ENCODE results near the gene CMTM4.

DNA sequence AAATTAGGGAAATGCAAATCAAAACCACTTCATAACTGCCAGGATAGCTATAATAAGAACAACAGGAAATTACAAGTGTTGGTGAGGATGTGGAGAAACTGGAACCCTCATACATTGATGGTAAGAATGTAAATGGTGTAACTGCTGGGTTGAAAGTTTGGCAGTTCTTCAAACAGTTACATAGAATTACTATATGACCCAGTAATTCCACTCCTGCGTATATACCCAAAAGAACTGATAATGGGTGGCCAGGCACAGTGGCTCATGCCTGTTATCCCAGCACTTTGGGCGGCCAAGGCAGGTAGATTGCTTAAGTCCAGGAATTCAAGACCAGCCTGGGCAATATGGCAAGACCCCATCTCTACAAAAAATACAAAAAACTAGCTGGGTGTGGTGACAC is 4.5 kb upstream of the CMTM4 start:
- TF ChIP-seq, protein P1, sequence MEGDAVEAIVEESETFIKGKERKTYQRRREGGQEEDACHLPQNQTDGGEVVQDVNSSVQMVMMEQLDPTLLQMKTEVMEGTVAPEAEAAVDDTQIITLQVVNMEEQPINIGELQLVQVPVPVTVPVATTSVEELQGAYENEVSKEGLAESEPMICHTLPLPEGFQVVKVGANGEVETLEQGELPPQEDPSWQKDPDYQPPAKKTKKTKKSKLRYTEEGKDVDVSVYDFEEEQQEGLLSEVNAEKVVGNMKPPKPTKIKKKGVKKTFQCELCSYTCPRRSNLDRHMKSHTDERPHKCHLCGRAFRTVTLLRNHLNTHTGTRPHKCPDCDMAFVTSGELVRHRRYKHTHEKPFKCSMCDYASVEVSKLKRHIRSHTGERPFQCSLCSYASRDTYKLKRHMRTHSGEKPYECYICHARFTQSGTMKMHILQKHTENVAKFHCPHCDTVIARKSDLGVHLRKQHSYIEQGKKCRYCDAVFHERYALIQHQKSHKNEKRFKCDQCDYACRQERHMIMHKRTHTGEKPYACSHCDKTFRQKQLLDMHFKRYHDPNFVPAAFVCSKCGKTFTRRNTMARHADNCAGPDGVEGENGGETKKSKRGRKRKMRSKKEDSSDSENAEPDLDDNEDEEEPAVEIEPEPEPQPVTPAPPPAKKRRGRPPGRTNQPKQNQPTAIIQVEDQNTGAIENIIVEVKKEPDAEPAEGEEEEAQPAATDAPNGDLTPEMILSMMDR (conservative IDR thresholded peaks at IDR 0.05; ENCODE audit: low read depth, low read length) = no peak
- TF ChIP-seq USF2 (IDR thresholded peaks at IDR 0.05; ENCODE audit: low read depth, low read length) = no peak
- no peak for TF ChIP-seq RAD21 (IDR thresholded peaks at IDR 0.05; ENCODE audit: low read length)
- no peak for TF ChIP-seq NFE2L2 (IDR thresholded peaks at IDR 0.05; ENCODE audit: low read depth, low read length)
- no peak for TF ChIP-seq ELK1 (IDR thresholded peaks at IDR 0.05; ENCODE audit: borderline replicate concordance, low read depth, low read length)
- no peak for TF ChIP-seq POLR2A (IDR thresholded peaks at IDR 0.05; ENCODE audit: low read depth, low read length)
- TF ChIP-seq FOS (IDR thresholded peaks at IDR 0.05; ENCODE audit: low read depth, low read length) = no peak
- TF ChIP-seq CEBPB (IDR thresholded peaks at IDR 0.05; ENCODE audit: low read depth, low read length) = no peak
- TF ChIP-seq MAFK (IDR thresholded peaks at IDR 0.05; ENCODE audit: low read depth, low read length) = no peak
- no peak for TF ChIP-seq SMC3 (IDR thresholded peaks at IDR 0.05; ENCODE audit: low read depth, low read length)
- TF ChIP-seq BHLHE40 (IDR thresholded peaks at IDR 0.05; ENCODE audit: low read depth, low read length) = no peak
- no peak for TF ChIP-seq RCOR1 (IDR thresholded peaks at IDR 0.05; ENCODE audit: insufficient replicate concordance, low read length)
- no peak for TF ChIP-seq CHD1 (IDR thresholded peaks at IDR 0.05; ENCODE audit: low read depth, low read length)
- TF ChIP-seq RFX5 (IDR thresholded peaks at IDR 0.05; ENCODE audit: low read depth, low read length) = no peak

Data from IMR-90 (cell line).